ENCODE measurements around the gene ZNF286A. TPM values are rescaled to one million over a fixed set of nuclear protein-coding genes. Genes with fewer than 3 reads are reported as not detected.
"Not testable (repeated sequence)": the region's sequence is repeated elsewhere in the genome, so short reads cannot be mapped to it uniquely, and the experiment has no call there.

ZNF286A gene
- total RNA-seq, 3 donors from 2014 or later: 6.0 to 21.6 (median 10.2) TPM

DNA sequence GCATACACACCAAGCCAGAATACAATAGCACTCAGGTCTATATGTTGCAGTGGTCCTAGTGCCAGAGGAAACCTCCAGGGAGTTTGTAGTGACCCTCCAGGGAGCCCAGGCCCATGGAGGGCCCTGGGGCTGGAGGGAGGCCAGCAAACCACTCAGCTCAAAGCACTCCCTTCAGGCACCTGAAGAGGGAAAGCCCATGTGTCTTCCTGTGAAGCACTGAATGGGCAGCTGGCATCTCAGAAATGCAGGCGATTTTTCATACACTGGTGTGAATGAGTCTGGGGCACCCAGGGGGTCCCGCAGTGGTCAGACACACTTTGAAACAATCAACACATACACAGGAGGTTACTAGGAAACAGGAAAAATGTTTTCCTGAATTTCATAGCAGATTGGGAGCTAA lies 45.3 kb downstream of the ZNF286A start:
- Histone ChIP-seq H3K9me3 (no peaks in the 10 kb centered on the region), H3K36me3 (ENCODE audit: low read depth) (no peaks in the 10 kb centered on the region), H3K4me1 (ENCODE audit: low read depth) (no peaks in the 10 kb centered on the region), H3K4me3 (no peak overlapping the region)
- no peak for DNase-seq
- no peak for TF ChIP-seq CTCF (IDR thresholded peaks at IDR 0.05)
- no peak for ATAC-seq
- intact Hi-C loops (cut with DNase I, micrococcal nuclease): no loop called here

DNA sequence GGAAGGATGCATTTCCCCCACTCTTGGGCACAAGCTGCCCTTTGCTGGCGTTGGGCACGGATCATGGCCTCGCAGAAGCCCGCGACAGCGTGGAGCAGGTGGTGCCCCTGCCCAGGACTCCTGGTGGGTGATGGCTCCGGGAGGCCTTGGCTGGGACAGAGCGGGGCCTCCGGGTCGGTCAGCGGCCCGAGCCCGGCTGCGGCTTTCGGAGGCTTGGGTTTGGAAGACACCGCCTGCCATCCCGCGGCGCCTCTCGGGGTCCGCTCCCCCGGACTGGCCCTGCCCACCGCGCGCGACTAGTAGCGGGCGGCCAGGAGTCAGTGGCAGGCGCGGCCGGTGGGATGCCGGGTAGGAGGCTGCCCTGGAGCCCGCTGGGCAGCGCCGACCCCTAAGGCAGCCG lies 49.9 kb downstream of the ZNF286A start:
- ATAC-seq; H3K4me1 ChIP-seq (ENCODE audit: low read depth); H3K9me3 ChIP-seq; intact Hi-C loops (cut with DNase I, micrococcal nuclease); H3K36me3 ChIP-seq (ENCODE audit: low read depth); H3K4me3 ChIP-seq; DNase-seq: not testable (repeated sequence)

DNA sequence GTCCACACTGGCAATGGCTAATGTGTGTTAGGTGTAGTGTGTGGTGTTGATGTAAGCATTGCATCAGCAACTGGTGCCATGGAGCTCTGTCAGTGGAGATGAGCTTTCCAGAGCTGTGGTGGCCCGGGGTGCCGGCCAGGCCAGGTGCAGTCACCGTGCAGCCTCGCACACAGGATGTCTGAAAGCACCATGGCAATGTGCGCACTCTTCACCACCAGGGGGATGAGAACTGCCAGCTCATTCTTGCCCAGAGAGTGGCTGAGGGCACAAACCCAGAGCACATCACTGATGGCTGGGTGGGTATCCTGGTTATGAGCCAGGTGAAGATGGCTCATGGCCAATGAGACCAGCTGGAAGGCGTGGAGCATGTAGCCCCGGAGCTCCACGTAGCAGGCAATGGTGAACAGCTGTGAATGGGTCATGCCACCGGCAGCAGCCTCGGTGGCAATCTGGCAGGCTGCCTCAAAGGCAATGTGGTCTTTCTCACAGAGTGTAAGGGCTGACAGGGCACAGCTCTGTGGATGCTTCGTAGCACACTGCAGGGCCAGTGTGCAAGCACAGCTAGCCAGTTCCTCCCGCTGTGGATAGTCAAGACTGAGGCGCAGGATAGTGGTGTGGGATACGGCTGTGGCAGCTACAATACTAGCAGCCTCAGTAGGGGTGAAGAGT lies 69.4 kb downstream of the ZNF286A start:
- DNase-seq; H3K9me3 ChIP-seq; intact Hi-C loops (cut with DNase I, micrococcal nuclease); H3K36me3 ChIP-seq (ENCODE audit: low read depth); H3K4me3 ChIP-seq; H3K4me1 ChIP-seq (ENCODE audit: low read depth): not testable (repeated sequence)
- ATAC-seq: peak; percentile 73

Other genes starting within 250 kb of the ZNF286A start
- 10 to 100 TPM in 1 of 3 donors, 1 to 10 TPM in 2; 4.8 to 17.5 (median 5.7) TPM for gene CDRT4, start 232.1 kb upstream of the ZNF286A start, total RNA-seq
- gene TVP23C, start 136.3 kb upstream of the ZNF286A start, total RNA-seq: 10 to 100 TPM in 2 of 3 donors, 1 to 10 TPM in 1; 9.7 to 25.0 (median 14.0) TPM
- 1 to 10 TPM in 1 of 3 donors, under 1 TPM in 2; 0.75 to 1.3 (median 0.82) TPM for gene FBXW10B, start 80.0 kb upstream of the ZNF286A start, total RNA-seq
- gene TRIM16, start 15.4 kb upstream of the ZNF286A start, total RNA-seq: 10 to 100 TPM; 20.1 to 22.8 (median 21.9) TPM
- gene TBC1D26, start 32.5 kb downstream of the ZNF286A start, total RNA-seq: under 1 TPM in 1 of 3 donors, not detected in 2; 0.16 TPM
- gene ADORA2B, start 245.4 kb downstream of the ZNF286A start, total RNA-seq: 10 to 100 TPM; 11.9 to 32.9 (median 24.4) TPM

All from mucosa of descending colon (tissue), 3 donors.